ENCODE data around the gene FZD4. TPM values are rescaled to one million over a fixed set of nuclear protein-coding genes. Genes with fewer than 3 reads are reported as not detected.

Gene FZD4
- total RNA-seq, 1 experiment from 2014 or later: 4.4 TPM

- POLR2A ChIA-PET: interaction anchor here (1.2 kb wide), 1 partner anchor 33 kb away, joined by 3 read pairs; the partner anchor contains the start of gene FZD4
- Histone ChIP-seq H3K4me3 (replicated peaks in 1 of 2; ENCODE audit: low read depth in 1 of 2, low read length in 2 of 2) (no peak overlapping the region), H3K27ac (ENCODE audit: low read depth, low read length) (no peak overlapping the region), H3K9me2 (ENCODE audit: insufficient read depth) (no peaks in the 10 kb centered on the region), H3K79me2 (ENCODE audit: insufficient read depth, low read length) (no peaks in the 10 kb centered on the region), H3K9me3 (ENCODE audit: control insufficient read depth in 1 of 2, insufficient read depth in 1 of 2, low read depth in 1 of 2, low read length in 2 of 2) (no peaks in the 10 kb centered on the region), H3K4me1 (ENCODE audit: control insufficient read depth in 1 of 2, insufficient read depth in 2 of 2, low read length in 2 of 2) (peaks cover 4 to 6% of the 10 kb centered on the region in 2 experiments; a peak in 2 of 4 replicates), H3K27me3 (ENCODE audit: insufficient read depth, low read length) (no peaks in the 10 kb centered on the region), H2AFZ (ENCODE audit: low read depth, low read length, poor library complexity, severe bottlenecking) (no peak overlapping the region), H3K4me2 (ENCODE audit: low read length) (no peak overlapping the region), H3K9ac (ENCODE audit: low read length) (no peak overlapping the region), H4K20me1 (ENCODE audit: insufficient read depth) (no peaks in the 10 kb centered on the region), H3K36me3 (ENCODE audit: control insufficient read depth in 1 of 2, insufficient read depth in 2 of 2, low read length in 2 of 2) (no peaks in the 10 kb centered on the region)
- DNase-seq (ENCODE audit: low read depth, low spot score): no peak
- CTCF ChIA-PET: interaction anchor here (0.9 kb wide), 1 partner anchor 109 kb away, joined by 3 read pairs; no protein-coding TSS in a partner anchor
- TF ChIP-seq SRF (IDR thresholded peaks at IDR 0.05; ENCODE audit: low read depth) (no peak), MAX (IDR thresholded peaks at IDR 0.05) (no peak), CEBPB (IDR thresholded peaks at IDR 0.05; ENCODE audit: low read depth) (no peak), ATF3 (IDR thresholded peaks at IDR 0.05) (no peak), REST (IDR thresholded peaks at IDR 0.05; ENCODE audit: low read depth) (no peak), ZFX (IDR thresholded peaks at IDR 0.05) (no peak), JUND (IDR thresholded peaks at IDR 0.05) (no peak), TCF7L2 (IDR thresholded peaks at IDR 0.05; ENCODE audit: borderline replicate concordance, extremely low read depth, insufficient read depth, insufficient read length) (no peak), EGR1 (IDR thresholded peaks at IDR 0.05; ENCODE audit: low read depth) (no peak), CTCF (IDR thresholded peaks at IDR 0.05 in 2 of 3, conservative IDR thresholded peaks at IDR 0.05 in 1 of 3; ENCODE audit: borderline replicate concordance in 1 of 3, insufficient read depth in 1 of 3, low read depth in 2 of 3, low read length in 2 of 3) (no peak), ZBTB33 (IDR thresholded peaks at IDR 0.05; ENCODE audit: extremely low read depth, insufficient replicate concordance, low read length) (no peak), ELF1 (IDR thresholded peaks at IDR 0.05; ENCODE audit: borderline replicate concordance, low read depth) (no peak), EZH2 (IDR thresholded peaks at IDR 0.05) (no peak), SP1 (IDR thresholded peaks at IDR 0.05; ENCODE audit: low read depth) (no peak), RAD21 (IDR thresholded peaks at IDR 0.05; ENCODE audit: low read depth) (no peak), SIN3A (IDR thresholded peaks at IDR 0.05; ENCODE audit: low read depth) (no peak), ZNF274 (IDR thresholded peaks at IDR 0.05; ENCODE audit: low read depth, low read length) (no peak), FOSL1 (IDR thresholded peaks at IDR 0.05; ENCODE audit: low read depth) (no peak), YY1 (IDR thresholded peaks at IDR 0.05; ENCODE audit: extremely low read depth, insufficient replicate concordance, low read depth, low read length) (no peak)
- no TSS peak for BruUV-seq (replicated peaks)
- intact Hi-C loops (cut with micrococcal nuclease): no loop called here
- ATAC-seq: no peak
- RAD21 ChIA-PET (ENCODE audit: low non-redundant PET in 1 of 2, low total read pairs in 2 of 2, uncharacterized antibody in 2 of 2, unreplicated experiment in 2 of 2): no interaction called here
These were observed 33.2 kb upstream of the FZD4 start for GRCh38 chr11:86988351-86988881.
